GM11168 (cell line): ENCODE data around the gene BRIP1.
"Not testable (repeated sequence)": the region's sequence is repeated elsewhere in the genome, so short reads cannot be mapped to it uniquely, and the experiment has no call there.

ENCODE experiments used
- in situ Hi-C: fragments of 300-500 bp; cut with MboI; formaldehyde crosslinking; loops from one replicate; pipeline ENCODE4 v1.12.0; 2022; ENCODE audit warnings: low sequenced_read_pairs; ENCODE audit not compliant: unreplicated experiment

The BRIP1 gene

DNA sequence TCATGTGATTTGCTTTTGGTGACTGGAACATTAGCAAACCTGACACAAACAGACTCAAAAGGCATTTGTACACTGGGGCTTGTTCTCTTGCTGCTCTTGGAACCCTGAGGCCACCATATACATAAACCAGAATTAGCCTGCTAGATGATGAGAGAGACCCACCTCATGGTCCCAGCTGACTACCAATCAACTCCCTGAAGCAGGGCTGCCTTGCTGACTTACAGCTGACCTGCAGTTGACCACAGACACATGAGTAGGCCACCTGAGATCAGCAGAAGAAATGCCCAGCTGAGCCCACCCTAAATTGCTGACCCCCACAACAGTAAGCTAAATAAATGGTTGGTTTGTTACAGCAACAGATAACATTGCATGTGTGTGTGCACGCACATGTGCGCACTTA, 28.7 kb downstream of the BRIP1 start:
- in situ Hi-C loops = loop anchor here (25.0 kb wide), 1 partner anchor 397 kb away; no protein-coding TSS in a partner anchor

DNA sequence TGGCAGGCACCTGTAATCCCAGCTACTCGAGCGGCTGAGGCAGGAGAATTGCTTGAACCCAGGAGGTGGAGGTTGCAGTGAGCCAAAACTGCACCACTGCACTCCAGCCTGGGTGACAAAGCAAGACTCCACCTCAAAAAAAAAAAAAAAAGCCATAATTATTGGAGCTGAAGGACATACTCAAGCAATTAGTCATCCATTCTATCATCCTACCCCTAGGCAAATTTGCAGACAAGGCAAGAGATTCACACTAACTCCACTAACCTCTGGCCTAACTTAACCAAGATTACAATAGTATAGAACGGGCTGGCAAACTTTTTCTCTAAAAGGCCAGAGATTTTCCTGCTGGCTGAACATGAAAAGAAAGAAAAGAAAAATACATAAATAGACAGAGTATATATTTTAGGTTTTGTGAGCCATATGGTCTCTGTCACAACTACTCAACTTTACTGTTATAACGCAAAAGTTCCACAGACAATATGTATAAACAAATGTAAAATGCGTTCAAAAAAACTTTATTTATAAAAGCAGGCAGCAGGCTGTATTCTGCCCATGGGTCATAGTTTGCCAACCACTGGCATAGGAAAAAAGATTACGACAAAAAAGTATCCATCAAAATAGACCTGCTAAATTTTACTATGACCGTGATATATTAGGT, 29.7 kb downstream of the BRIP1 start:
- in situ Hi-C loops = loop anchor here (25.0 kb wide), 1 partner anchor 396 kb away; no protein-coding TSS in a partner anchor

DNA sequence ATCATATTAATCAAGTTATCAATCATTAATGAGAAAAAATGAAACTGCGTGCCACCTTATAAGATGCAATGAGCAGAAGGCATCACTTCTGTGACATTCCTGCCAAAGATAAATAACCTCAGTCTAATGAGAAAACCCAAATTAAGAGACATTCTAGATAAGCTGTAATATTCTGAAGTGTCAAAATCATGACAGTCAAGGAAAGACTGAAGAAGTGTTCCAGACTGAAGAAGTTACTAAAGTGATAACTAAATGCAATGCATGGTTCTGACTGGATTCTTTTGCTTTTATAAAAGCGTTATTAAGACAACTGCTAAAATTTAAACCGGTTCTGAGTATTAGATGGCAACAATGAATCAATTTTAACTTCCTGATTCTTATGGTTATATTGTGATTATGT, 30.9 kb downstream of the BRIP1 start:
- in situ Hi-C loops = loop anchor here (25.0 kb wide), 1 partner anchor 395 kb away; no protein-coding TSS in a partner anchor

DNA sequence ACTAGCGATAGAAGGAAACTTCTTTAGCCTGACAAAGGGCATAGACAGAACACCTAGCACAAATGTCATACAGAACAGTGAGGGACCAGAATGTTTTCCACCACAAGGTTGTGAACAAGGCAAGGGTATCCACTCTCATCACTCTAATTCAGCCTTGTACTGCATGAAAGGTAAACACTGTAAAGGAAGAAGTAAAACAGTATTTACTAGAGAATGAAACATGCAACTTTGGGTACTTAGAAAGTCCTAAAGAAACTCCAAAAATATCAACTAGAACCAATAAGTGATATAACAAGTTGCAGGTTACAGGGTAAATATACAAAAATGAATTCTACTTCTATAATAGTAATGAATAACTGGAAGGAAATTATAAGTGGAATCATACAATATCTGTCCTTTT, 32.2 kb downstream of the BRIP1 start:
- in situ Hi-C loops = loop anchor here (25.0 kb wide), 1 partner anchor 394 kb away; no protein-coding TSS in a partner anchor

DNA sequence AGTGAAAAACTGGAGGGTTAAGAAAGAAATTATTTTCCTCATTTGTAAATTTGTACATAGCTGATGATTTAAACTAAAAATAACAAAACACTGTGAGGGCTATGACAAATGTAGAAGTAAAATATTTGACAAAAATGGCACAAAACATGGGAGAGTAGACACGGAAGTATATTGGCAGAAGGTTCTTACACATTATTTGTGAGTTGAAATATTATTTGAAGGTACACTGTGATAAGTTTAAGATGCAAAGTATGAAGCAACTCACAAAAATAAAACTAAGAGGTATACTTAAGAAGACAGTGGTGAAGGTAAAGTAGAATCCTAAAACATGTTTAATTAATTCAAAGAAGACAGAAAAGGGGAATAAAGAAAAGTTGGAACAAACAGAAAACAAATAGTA, 34.6 kb downstream of the BRIP1 start:
- in situ Hi-C loops = loop anchor here (25.0 kb wide), 1 partner anchor 391 kb away; no protein-coding TSS in a partner anchor

DNA sequence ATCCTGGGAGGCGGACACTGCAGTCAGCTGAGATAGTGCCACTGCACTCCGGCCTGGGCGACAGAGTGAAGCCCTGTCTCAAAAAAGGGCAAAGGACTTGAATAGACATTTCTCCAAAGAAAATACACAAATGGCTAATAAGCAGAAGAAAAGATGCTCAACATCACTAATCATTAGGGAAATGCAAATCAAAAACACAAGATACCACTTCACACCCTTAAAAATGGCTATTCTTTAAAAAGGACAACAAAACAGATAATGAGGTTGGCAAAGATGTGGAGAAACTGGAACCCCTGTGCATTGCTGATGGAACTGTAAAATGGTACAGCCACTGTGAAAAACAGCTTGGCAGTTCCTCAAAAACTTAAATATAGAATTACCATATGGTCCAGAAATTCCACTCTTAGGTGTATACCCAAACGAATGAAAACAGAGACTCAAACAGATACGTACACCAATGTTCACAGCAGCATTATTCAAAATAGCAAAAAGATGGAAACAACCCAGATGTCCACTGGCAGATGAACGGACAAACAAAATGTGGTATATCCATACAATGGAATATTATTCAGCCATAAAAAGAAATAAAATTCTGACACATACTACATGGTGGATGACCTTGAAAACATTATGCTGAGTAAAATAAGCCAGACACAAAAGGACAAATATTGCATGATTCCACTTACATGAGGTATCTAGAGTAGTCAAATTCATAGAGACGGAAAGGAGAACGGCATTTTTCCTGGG, 35.5 kb downstream of the BRIP1 start:
- in situ Hi-C loops = loop anchor here (25.0 kb wide), 1 partner anchor 391 kb away; no protein-coding TSS in a partner anchor

DNA sequence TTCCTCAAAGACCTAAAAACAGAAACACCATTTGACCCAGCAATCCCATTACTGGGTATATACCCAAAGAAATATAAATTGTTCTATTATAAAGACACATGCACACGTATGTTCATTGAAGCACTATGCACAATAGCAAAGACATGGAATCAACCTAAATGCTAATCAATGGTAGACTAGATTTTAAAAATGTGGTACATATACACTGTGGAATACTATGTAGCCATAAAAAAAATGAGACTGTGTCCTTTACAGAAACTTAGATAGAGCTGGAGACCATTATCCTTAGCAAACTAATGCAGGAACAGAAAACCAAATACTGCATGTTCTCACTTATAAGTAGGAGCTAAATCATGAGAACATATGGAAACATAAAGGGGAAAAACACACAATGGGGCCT, 36.5 kb downstream of the BRIP1 start:
- in situ Hi-C loops = loop anchor here (25.0 kb wide), 1 partner anchor 390 kb away; no protein-coding TSS in a partner anchor

DNA sequence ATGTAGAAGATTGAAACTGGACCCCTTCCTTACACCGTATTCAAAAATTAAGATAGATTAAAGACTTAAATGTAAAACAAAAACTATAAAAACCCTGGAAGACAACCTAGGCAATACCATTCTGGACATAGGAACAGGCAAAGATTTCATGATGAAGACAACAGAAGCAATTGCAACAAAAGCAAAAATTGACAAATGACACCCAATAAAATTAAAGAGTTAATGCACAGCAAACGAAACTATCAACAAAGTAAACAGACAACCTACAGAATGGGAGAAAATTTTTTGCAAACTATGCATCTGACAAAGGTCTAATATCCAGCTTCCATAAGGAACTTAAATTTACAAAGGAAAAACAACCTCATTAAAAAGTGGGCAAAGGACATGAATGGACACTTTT, 37.1 kb downstream of the BRIP1 start:
- in situ Hi-C loops = loop anchor here (25.0 kb wide), 1 partner anchor 389 kb away; no protein-coding TSS in a partner anchor

DNA sequence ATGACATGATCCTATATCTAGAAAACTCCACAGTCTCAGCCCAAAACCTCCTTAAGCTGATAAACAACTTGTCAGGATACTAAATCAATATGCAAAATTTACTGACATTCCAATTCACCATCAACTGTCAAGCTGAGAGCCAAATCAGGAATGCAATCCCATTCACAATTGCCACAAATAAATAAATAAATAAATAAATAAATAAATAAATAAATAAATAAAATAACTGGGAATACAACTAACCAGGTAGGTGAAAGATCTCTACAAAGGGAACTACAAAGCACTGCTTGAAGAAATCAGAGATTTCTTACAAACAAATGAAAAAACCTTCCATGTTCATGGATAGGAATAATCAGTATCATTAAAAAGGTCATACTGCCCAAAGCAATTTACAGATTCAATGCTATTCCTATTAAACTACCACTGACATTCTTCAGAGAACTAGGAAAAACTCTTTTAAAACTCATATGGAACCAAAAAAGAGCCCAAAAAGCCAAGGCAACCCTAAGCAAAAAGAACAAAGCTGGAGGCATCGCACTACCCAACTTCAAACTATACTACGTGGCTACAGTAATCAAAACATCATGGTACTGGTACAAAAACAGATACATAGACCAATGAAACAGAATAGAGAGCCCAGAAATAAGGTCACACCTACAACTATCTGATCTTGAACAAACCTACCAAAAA, 37.7 kb downstream of the BRIP1 start:
- in situ Hi-C loops = loop anchor here (25.0 kb wide), 1 partner anchor 388 kb away; no protein-coding TSS in a partner anchor

DNA sequence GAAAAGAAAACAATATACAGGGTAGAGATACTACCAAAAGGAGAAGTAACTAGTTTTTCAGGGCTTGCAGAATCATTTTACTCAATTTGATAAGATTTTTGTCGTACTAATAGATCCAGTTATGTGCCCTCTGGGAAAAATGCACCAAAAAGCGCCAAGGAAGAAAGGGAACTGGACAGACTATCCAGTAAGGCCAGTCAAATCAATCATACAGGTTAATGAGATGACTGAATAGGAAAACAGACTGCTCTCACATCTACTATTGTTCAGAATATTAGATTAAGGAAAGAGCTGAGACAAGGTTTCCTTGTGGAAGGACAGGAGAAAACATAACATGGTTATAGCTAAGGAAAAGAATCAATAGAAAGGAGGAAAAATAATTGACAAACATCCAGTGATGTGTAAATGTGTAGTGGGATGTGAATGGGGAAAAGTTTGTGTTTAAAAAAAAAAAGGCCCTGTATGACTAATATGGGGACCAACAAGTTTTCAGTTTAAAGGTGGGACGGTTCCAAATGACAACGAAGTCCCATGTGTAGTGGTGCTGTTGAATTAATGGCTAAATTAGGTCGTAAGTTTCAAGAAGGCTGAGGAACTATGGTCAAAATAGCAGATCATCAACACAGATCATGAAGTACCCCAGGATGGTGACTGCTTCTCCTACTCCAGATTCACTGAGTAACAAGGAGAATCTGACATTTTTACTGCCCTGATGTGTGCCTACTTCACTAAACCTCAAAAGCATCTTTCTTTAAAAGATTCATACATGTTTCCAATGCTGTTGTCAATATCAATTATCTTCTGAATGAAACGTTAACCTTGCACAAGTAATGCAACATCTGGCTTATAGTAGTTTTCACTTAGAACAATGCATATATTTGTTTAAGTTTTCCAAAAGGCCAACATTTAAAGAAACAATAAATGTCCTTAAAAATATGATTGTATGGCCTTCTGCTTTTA, 40.7 kb downstream of the BRIP1 start:
- in situ Hi-C loops = no loop called here

DNA sequence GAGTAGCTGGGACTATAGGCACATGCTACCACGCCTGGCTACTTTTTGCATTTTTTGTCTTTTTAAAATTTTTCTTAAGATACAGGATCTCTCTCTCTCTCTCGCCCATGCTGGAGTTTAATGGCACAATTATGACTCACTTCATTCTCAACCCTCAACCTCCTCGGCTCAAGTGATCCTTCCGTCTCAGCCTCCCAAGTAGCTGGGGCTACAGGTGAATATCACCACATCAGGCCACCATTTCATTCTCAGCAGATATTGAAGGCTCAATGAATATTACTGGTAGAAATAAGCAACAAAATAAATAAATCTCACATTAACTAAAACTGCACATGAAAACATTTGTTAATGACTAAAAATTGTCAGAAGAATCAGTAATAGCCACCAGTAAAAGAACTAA, 41.7 kb downstream of the BRIP1 start:
- in situ Hi-C loops = no loop called here

DNA sequence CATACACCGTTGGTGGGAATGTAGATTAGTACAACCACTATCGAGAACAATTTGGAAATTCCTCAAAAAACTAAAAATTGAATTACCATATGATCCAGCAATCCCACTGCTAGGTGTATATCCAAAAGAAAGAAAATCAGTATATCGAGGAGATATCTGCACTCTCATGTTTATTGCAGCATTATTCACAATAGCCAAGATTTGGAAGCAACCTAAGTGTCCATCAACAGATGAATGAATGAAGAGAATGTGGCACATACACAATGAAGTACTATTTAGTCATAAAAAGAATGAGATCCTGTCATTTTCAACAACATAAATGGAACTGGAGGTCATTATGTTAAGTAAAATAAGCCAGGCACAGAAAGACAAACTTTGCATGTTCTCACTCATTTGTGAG, 44.1 kb downstream of the BRIP1 start:
- in situ Hi-C loops = not testable (repeated sequence)

DNA sequence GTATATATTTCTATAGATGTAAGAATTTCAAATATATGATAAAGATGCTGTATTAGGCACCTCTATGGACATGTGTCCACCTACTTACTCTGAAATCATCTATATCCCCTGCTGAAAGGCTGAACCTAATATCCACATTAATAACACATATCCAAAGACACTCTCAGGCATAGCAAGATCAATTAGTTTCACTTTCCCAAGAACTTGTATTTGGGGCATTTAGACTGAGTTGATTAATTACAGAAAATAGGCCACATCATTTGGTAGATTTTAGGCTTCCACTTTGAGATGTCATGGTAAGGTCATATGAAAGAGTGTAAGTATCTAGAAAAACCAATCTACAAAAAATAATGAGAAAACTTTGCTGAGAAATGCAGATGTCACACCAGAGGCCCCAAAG, 45.1 kb downstream of the BRIP1 start:
- in situ Hi-C loops = no loop called here

DNA sequence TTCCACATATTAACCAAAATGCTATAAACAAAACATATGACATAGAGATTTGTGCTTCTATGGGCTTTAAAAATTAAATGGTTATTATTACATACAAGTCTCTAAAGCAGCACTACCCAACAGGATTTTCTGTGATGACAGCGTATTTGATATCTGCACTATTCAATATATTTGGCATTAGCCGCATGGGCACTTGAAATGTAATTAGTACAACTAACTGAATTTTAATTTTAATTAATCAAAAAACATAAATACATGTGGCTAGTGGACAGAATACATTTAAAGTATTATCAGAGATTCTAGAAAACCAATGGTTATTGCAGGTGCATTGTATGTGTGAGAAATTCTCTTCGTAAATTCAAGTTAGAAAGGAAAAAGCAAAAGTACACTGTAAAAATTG, 45.9 kb downstream of the BRIP1 start:
- in situ Hi-C loops = no loop called here

DNA sequence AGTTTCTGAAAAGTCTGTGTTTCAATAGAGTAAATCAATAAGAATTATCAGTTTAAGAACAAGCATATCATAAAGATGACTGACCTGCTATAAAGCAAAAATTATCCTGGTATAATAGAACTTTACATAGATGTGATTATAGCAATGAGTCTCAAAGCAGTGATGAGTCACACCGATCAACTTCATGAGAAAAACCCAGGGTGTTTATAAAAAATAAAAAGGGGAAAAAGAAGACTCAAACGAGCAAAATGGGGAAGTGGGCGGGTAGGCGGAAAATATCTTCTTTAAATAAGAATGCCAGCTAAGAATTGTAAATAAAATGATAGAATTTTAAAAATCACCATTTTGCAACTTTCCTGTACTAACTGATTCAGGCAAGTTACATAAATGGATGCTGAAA, 46.8 kb downstream of the BRIP1 start:
- in situ Hi-C loops = no loop called here

DNA sequence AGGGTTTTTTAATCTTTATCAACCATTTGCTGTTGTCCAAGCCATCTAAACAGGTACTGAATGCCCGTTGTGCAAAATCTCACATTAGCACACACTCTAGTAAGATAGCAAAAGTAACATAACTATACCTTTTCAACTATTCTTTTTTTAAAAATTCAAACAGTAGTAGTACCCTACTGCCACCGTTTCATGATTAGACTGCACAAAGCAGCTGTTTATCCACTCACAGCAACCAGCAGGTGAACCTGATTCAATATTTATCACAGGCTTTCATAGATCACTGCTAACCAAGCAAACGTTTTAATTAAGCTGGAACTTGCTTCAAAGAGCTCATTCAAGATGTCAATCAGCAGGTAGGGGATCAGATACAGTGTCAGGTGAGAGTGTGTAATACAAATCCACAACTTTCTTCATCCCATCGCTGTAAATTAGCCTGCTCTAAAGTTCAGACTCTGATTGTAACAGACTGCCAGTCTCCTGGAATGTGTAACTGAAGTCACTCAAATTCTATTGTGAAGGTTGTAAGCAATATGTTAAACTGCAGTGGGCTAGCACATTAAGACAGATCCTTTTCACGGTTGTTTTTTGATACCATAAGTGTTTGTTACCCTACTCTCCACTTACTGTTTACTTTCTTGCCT, 47.3 kb downstream of the BRIP1 start:
- in situ Hi-C loops = no loop called here

DNA sequence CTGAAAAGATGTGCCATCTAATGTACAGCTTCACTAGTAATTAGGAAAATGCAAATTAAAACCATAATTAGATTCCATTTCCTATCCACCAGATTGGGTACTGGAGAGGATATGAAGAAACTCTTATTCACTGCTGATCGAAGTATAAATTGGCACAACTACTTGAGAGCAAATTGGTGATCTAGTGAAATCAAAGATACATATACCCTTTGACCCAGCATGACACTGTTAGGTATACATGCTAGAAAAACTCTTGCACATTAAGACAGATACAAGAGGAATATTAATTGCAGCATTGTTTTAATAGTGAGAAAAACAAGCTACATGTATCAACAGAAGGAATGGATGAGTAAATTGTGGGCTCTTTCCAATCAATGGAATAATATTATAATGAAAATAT, 48.8 kb downstream of the BRIP1 start:
- in situ Hi-C loops = no loop called here

DNA sequence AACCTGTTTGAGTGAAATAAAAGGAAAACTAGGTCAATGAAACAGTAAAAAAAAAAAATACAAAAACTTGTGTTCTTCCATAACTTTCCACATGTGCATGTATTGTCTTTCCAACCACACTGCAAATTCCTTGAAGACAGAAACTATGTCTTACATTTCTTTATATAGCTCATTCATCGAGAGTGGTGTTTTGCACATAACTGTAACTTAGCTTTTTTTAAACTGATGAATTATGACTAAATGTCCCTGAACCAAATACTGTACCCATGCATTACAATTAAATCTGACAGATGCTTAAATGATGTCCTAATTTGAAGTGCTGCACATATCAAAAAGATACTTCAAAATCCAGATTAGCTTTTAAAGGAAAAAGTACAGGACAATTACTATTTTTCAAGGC, 50.1 kb downstream of the BRIP1 start:
- in situ Hi-C loops = no loop called here

DNA sequence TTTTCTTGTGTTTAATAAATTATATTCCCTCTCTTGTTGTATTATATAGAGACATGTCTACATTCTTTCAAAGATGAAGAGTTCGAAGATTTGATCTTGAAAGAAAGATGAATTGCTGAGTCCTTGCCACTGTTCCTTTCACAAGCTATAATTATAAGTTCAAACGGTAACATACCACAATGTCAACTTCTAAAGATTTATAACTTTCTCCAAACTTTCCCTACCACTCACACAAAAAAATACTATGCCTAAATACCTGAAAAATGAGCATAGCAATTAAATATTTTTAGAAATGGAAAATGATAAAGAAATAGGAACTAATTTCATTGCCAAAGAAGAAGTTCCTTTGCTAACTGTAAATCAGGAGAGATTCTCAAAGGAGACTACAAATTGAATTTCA, 50.6 kb downstream of the BRIP1 start:
- in situ Hi-C loops = no loop called here
